Adrenal gland (tissue), 12 donors: Measurements from ENCODE around the gene CPTP. TPM values are rescaled to one million over a fixed set of nuclear protein-coding genes. Genes with fewer than 3 reads are reported as not detected.

Source experiments
- DNase-seq, 7 donors: peaks; one replicate each; pipeline ENCODE4 v3.0.0-alpha.2; 2019 to 2020
- H3K27ac ChIP-seq, 5 donors: fragments of 200-600 bp; sonication (generic) in 4 of 5; 1 replicate in 3 of 5; 2 replicates in 2 of 5; pipeline versions ENCODE4 v1.5.1 to v1.8.0; 2016 to 2020; ENCODE audit warnings: mild to moderate bottlenecking in 1 of 5
- H3K27me3 ChIP-seq: fragments of 200-600 bp; 2 replicates; pipeline ENCODE4 v1.8.0; 2021
- H3K36me3 ChIP-seq, 2 donors: fragments of 200-600 bp; replicated peaks in 1 of 2; 1 replicate in 1 of 2; 2 replicates in 1 of 2; pipeline versions ENCODE4 v1.5.1 to v1.8.0; 2018 to 2022
- H3K4me1 ChIP-seq, 2 donors: fragments of 200-600 bp; replicated peaks in 1 of 2; 1 replicate in 1 of 2; 2 replicates in 1 of 2; pipeline versions ENCODE4 v1.5.1 to v1.8.0; 2018 to 2021
- H3K4me3 ChIP-seq, 4 donors: fragments of 200-600 bp; sonication (generic) in 3 of 4; one replicate each; pipeline ENCODE4 v1.5.1; 2016 to 2018
- H3K9me3 ChIP-seq, 3 donors: fragments of 200-600 bp; sonication (generic) in 1 of 3; replicated peaks in 1 of 3; 1 replicate in 2 of 3; 2 replicates in 1 of 3; pipeline versions ENCODE4 v1.5.1 to v1.8.0; 2016 to 2021
- POLR2A ChIP-seq, 2 donors: fragments of 450-650 bp; IDR thresholded peaks; one replicate each; pipeline ENCODE4 v1.6.1; 2017; ENCODE audit warnings: antibody characterized with exemption in 2 of 2, mild to moderate bottlenecking in 2 of 2, moderate library complexity in 1 of 2
- WGBS, 4 donors: extraction: QIAGEN DNeasy Blood & Tissue Kit in 2 of 4; methylation state at CpG; one replicate each; pipeline versions ENCODE4 v1.1.5 to v1.1.7; 2013 to 2017; 5-methylcytosine and 5-hydroxymethylcytosine counted together
- intact Hi-C, 2 donors: fragments of 100-400 bp; cut with DNase I; formaldehyde crosslinking; loops; one replicate each; pipeline versions ENCODE4 v1.14.1 to v1.15.0; 2022 to 2023
- polyA plus RNA-seq, 3 donors: library from polyadenylated mRNA; stranded (reverse); fragments of 200-250 nt in 2 of 3; fragments of 350-450 nt in 1 of 3; fragmentation: Illumina TruSeq in 1 of 3; extraction: RNeasy Lipid Tissue Mini Kit (QIAGEN cat#74804) in 1 of 3; gene quantifications; one replicate each; pipeline ENCODE4 v1.2.3, GENCODE V29; 2013 to 2014
- total RNA-seq, 9 donors: library from RNA; depleted of rRNA in 4 of 9; stranded (reverse); fragments of >200 nt in 4 of 9; fragments of 120-200 nt in 1 of 9; fragmentation: NEBNext Ultra II Directional in 1 of 9; extraction: Animal tissue kit (Norgen Biotek cat#: 25700) in 1 of 9; gene quantifications; one replicate each; pipeline versions ENCODE4 v1.1.0 to v1.2.4, GENCODE V29; 2013 to 2023
- TF ChIP-seq, protein P1 (sequence below), 6 experiments: fragments of 450-650 bp in 4 of 6; fragments of 200-600 bp in 2 of 6; sonication (generic) in 1 of 6; IDR thresholded peaks; 1 replicate in 5 of 6; 2 replicates in 1 of 6; pipeline versions ENCODE4 v1.5.1 to v1.8.0; 2016 to 2021; ENCODE audit warnings: antibody characterized with exemption in 6 of 6, mild to moderate bottlenecking in 2 of 6, moderate library complexity in 1 of 6
- donor health status: healthy with polysubstance abuse.
- donor health status: Bipolar disorder and iron deficiency.
- donor health status: DM: yes; HTN: yes; CAD: no.
- donor health status: DM: no; HTN: no; CAD: no.
- donor health status: DM: no; HTN: no; CAD: no.
- donor health status: DM: yes; HTN: yes; CAD: no.

The CPTP gene
- total and polyA plus RNA-seq, 12 donors, result 2.9 to 53.0 (median 29.0) TPM

DNA sequence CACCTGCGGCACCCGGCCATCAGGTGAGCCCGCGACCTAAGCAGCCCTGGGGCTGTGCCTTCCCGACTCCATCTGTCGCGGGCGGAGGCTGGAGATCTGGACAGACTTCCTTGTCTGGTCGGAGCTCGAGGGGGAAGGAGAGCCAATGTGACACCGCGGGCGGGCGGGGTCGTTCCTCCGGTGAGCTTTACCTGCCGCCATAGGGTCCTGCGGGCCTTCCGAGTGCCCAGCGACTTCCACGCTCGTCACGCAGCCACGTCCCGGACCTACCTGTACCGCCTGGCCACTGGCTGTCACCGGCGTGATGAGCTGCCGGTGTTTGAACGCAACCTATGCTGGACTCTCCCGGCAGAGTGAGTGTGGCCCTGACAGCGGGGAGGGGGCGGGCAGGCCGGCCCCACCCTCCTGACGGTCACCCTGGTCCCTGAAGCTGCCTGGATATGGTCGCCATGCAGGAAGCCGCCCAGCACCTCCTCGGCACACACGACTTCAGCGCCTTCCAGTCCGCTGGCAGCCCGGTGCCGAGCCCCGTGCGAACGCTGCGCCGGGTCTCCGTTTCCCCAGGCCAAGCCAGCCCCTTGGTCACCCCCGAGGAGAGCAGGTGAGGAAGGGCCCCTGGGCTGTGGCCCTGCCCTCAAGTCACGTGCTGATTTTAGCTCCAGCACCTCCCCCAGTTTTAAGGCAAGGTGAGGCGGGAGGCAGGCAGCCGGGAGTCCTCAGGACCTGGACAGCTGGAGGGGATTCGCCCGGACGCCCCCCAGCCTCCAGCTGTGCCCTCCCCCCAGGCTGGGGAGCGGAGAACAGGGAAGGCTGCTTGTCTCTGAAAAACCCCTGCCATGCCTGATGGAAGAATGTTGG lies 15.1 kb upstream of the CPTP start:
- no peaks in the 10 kb centered on the region for H3K9me3 ChIP-seq
- no peaks in the 10 kb centered on the region for H3K27me3 ChIP-seq
- WGBS, 4 donors, result 20 to 45% (median 31%) methylated on average over 23 to 57 of the region's 57 CpGs
- H3K27ac ChIP-seq, result peak overlapping the region in 4 of 5 donors; percentile 79 to 97 (median 96)
- TF ChIP-seq, protein P1, sequence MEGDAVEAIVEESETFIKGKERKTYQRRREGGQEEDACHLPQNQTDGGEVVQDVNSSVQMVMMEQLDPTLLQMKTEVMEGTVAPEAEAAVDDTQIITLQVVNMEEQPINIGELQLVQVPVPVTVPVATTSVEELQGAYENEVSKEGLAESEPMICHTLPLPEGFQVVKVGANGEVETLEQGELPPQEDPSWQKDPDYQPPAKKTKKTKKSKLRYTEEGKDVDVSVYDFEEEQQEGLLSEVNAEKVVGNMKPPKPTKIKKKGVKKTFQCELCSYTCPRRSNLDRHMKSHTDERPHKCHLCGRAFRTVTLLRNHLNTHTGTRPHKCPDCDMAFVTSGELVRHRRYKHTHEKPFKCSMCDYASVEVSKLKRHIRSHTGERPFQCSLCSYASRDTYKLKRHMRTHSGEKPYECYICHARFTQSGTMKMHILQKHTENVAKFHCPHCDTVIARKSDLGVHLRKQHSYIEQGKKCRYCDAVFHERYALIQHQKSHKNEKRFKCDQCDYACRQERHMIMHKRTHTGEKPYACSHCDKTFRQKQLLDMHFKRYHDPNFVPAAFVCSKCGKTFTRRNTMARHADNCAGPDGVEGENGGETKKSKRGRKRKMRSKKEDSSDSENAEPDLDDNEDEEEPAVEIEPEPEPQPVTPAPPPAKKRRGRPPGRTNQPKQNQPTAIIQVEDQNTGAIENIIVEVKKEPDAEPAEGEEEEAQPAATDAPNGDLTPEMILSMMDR (IDR thresholded peaks at IDR 0.05), result no peak
- no peak for TF ChIP-seq POLR2A (IDR thresholded peaks at IDR 0.05)
- H3K36me3 ChIP-seq, result peaks cover 0 to 46% of the 10 kb centered on the region in 2 donors
- peak overlapping the region in 3 of 4 donors; percentile 78 to 97 (median 87) for H3K4me3 ChIP-seq
- intact Hi-C loops, result no loop called here
- DNase-seq, result peak in 2 of 7 donors; percentile 53 to 69
- H3K4me1 ChIP-seq, result peaks cover 36 to 38% of the 10 kb centered on the region in 2 donors

DNA sequence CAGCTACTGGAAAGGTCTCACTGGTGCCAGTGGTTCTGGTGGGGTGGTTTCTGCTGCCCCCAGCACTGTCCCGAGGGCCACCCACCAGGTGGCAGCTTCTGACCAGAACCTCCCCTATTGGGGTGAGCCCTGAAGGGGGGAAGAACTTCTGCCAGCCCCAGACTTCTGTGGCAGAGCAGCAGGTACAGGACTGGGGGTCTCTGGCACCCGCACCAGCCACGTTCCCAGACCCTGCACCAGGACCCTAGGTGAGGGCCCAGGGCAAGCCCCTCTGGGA lies 14.6 kb upstream of the CPTP start:
- WGBS, 4 donors, result 75 to 92% (median 90%) methylated on average over 2 to 3 of the region's 3 CpGs; no CpG with 5 or more reads in 1 of the 4 donors
- H3K27me3 ChIP-seq, result no peaks in the 10 kb centered on the region
- H3K4me1 ChIP-seq, result peaks cover 30 to 33% of the 10 kb centered on the region in 2 donors
- no peak for DNase-seq
- H3K4me3 ChIP-seq, result no peak overlapping the region
- intact Hi-C loops, result no loop called here
- H3K27ac ChIP-seq, result no peak overlapping the region
- peaks cover 0 to 52% of the 10 kb centered on the region in 2 donors for H3K36me3 ChIP-seq
- no peak for TF ChIP-seq POLR2A (IDR thresholded peaks at IDR 0.05)
- H3K9me3 ChIP-seq, result no peaks in the 10 kb centered on the region

DNA sequence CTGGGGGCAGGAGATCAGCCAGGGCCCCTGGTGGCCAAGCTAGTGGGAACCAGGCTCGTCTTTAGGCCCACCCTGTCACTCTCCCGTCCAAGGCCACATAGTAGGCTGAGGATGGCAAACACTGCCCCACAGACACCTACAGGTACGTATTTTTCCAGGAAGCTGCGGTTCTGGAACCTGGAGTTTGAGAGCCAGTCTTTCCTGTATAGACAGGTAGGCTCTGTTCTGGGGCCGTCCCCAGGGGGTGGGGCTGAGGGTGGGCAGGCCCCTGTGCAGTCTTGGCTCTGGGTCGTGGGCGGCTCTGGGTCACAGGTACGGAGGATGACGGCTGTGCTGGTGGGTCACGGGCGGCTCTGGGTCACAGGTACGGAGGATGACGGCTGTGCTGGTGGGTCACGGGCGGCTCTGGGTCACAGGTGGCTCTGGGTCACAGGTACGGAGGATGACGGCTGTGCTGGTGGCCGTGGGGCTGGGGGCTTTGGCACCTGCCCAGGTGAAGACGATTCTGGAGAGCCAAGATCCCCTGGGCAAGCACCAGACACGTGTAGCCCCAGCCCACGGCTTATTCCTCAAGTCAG lies 14.0 kb upstream of the CPTP start:
- DNase-seq, result no peak
- H3K4me3 ChIP-seq, result no peak overlapping the region
- intact Hi-C loops, result no loop called here
- no peak for TF ChIP-seq POLR2A (IDR thresholded peaks at IDR 0.05)
- TF ChIP-seq, protein P1 (IDR thresholded peaks at IDR 0.05), result no peak
- H3K27me3 ChIP-seq, result no peaks in the 10 kb centered on the region
- 85 to 93% (median 88%) methylated on average over 15 to 21 of the region's 21 CpGs for WGBS, 4 donors
- peaks cover 25 to 28% of the 10 kb centered on the region in 2 donors for H3K4me1 ChIP-seq
- H3K36me3 ChIP-seq, result peaks cover 0 to 54% of the 10 kb centered on the region in 2 donors
- H3K27ac ChIP-seq, result no peak overlapping the region
- no peaks in the 10 kb centered on the region for H3K9me3 ChIP-seq

DNA sequence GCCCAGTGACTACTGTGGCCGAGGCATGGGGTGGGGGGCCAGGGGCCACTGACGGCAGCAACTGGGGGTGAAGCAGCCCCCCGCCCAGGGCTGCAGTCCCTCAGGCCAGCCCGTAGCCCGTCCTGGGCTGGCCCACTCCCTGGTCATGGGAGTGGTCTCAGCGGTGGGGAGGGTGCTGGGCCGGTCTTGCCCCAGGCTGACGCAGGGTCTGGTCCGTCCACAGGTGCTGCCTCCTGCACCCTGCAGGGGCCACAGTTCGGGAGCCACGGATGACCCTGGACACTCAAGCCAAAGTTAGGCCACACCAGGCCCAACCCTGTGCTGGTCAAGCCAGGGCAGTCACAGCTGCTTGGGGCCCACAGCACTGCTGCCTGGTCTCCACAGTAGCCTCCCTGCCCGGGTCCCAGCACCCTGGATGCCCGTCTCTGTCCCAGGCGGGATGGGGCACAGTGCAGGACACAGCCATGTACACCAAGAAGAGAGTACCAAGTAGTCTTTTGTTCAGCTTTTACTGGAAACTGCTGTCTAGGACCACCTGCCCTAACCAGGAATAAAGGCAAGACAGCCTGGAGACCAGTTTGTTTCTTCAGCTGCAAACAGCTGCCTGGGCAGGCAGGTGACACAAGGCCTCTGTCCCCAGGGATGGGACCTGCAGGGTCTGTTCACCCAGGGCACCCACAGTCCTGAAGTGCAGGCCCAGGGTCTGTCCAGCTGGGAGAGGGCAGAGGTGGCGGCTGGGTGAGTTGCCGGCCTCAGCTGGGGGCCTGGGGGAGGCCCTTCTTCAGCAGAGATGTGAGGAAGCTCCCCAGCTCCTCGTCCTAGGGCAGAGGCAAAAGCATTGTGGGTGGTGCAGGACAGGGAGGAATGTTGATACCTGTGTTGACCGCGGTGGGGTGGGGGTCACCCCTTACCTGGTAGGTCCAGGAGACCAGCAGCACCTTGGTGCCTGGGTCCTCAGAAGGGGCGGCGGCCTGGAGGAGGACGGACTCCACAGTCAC lies 13.2 kb upstream of the CPTP start:
- H3K4me3 ChIP-seq, result no peak overlapping the region
- peaks cover 0 to 60% of the 10 kb centered on the region in 2 donors for H3K36me3 ChIP-seq
- H3K27me3 ChIP-seq, result no peaks in the 10 kb centered on the region
- TF ChIP-seq POLR2A (IDR thresholded peaks at IDR 0.05), result no peak
- TF ChIP-seq, protein P1 (IDR thresholded peaks at IDR 0.05), result no peak
- H3K4me1 ChIP-seq, result peaks cover 18 to 19% of the 10 kb centered on the region in 2 donors
- H3K27ac ChIP-seq, result no peak overlapping the region
- no peaks in the 10 kb centered on the region for H3K9me3 ChIP-seq
- 81 to 92% (median 90%) methylated on average over 8 to 22 of the region's 22 CpGs for WGBS, 4 donors
- intact Hi-C loops, result no loop called here
- DNase-seq, result no peak
